WTC11 (cell line): Measurements from ENCODE around the gene SH3PXD2A. TPM values are rescaled to one million over a fixed set of nuclear protein-coding genes. Genes with fewer than 3 reads are reported as not detected.

ENCODE experiments used
- ATAC-seq: fragments of 200-7000 bp; cut with Tn5 transposase; 2 replicates; pipeline ENCODE4 v1.10.0; 2021; ENCODE audit warnings: mild to moderate bottlenecking, moderate library complexity
- CTCF ChIA-PET: fragments of 300-600 bp; sonication (Branson Sonifier 250); formaldehyde crosslinking; loops from one replicate; lab custom pipeline; 2021; ENCODE audit warnings: antibody characterized with exemption; lab: Charles Lee
- POLR2A ChIA-PET: fragments of 350-600 bp; sonication (Branson Sonifier 250); formaldehyde crosslinking; loops from one replicate; lab custom pipeline; 2021; ENCODE audit warnings: antibody characterized with exemption; lab: Charles Lee
- DNase-seq: peaks from one replicate; pipeline ENCODE4 v3.0.0; 2021; ENCODE audit warnings: low spot score
- H3K27ac Mint-ChIP-seq: 2 replicates; pipeline ENCODE4 v1.8.0; 2021; ENCODE audit warnings: mixed read lengths
- H3K27me3 Mint-ChIP-seq: 2 replicates; pipeline ENCODE4 v1.8.0; 2021; ENCODE audit warnings: low read depth, mild to moderate bottlenecking, moderate library complexity, mixed read lengths
- H3K36me3 Mint-ChIP-seq: 2 replicates; pipeline ENCODE4 v1.8.0; 2021; ENCODE audit warnings: mixed read lengths
- H3K4me1 Mint-ChIP-seq: 2 replicates; pipeline ENCODE4 v1.8.0; 2022; ENCODE audit warnings: mixed read lengths
- H3K4me3 Mint-ChIP-seq: 2 replicates; pipeline ENCODE4 v1.8.0; 2021; ENCODE audit warnings: mild to moderate bottlenecking, moderate library complexity, mixed read lengths
- H3K9me3 Mint-ChIP-seq: 2 replicates; pipeline ENCODE4 v1.8.0; 2021; ENCODE audit warnings: mixed read lengths
- ATF1 ChIP-seq: sonication (generic); formaldehyde crosslinking; IDR thresholded peaks from 2 replicates; pipeline ENCODE4 v1.8.1; 2023; ENCODE audit warnings: mild to moderate bottlenecking, moderate library complexity, missing genetic modification reagents
- ELF4 ChIP-seq: sonication (generic); formaldehyde crosslinking; IDR thresholded peaks from 2 replicates; pipeline ENCODE4 v1.8.1; 2022; ENCODE audit warnings: low read depth, mild to moderate bottlenecking, moderate library complexity, missing genetic modification reagents
- ETV6 ChIP-seq: sonication (generic); formaldehyde crosslinking; IDR thresholded peaks from 2 replicates; pipeline ENCODE4 v1.8.1; 2022; ENCODE audit warnings: mild to moderate bottlenecking, missing genetic modification reagents
- IRF2 ChIP-seq: sonication (generic); formaldehyde crosslinking; IDR thresholded peaks from 2 replicates; pipeline ENCODE4 v1.8.0; 2022; ENCODE audit warnings: low read depth, missing genetic modification reagents, borderline replicate concordance
- KAT7 ChIP-seq: sonication (generic); formaldehyde crosslinking; IDR thresholded peaks from 2 replicates; pipeline ENCODE4 v1.8.1; 2023; ENCODE audit warnings: missing genetic modification reagents, mild to moderate bottlenecking, borderline replicate concordance
- NFYB ChIP-seq: sonication (generic); formaldehyde crosslinking; conservative IDR thresholded peaks from 2 replicates; pipeline ENCODE4 v1.8.0; 2022; ENCODE audit warnings: low read depth, missing genetic modification reagents
- RELA ChIP-seq: sonication (generic); formaldehyde crosslinking; IDR thresholded peaks from 2 replicates; pipeline ENCODE4 v1.8.1; 2022; ENCODE audit warnings: missing genetic modification reagents, mild to moderate bottlenecking, borderline replicate concordance
- ZNF219 ChIP-seq: sonication (generic); formaldehyde crosslinking; IDR thresholded peaks from 2 replicates; pipeline ENCODE4 v1.8.0; 2023; ENCODE audit warnings: missing genetic modification reagents, mild to moderate bottlenecking, borderline replicate concordance
- ZNF232 ChIP-seq: sonication (generic); formaldehyde crosslinking; IDR thresholded peaks from 2 replicates; pipeline ENCODE4 v1.8.0; 2022; ENCODE audit warnings: mild to moderate bottlenecking, missing genetic modification reagents
- ZNF317 ChIP-seq: sonication (generic); formaldehyde crosslinking; IDR thresholded peaks from 2 replicates; pipeline ENCODE4 v1.8.1; 2023; ENCODE audit warnings: low read depth, mild to moderate bottlenecking, moderate library complexity, missing genetic modification reagents, borderline replicate concordance
- ZNF416 ChIP-seq: fragments of 250-450 bp; sonication (Bioruptor Pico); IDR thresholded peaks from 2 replicates; pipeline ENCODE4 v1.9.0; 2021; ENCODE audit warnings: mild to moderate bottlenecking, inconsistent platforms
- total RNA-seq: library from RNA; stranded (reverse); gene quantifications from 3 replicates; pipeline ENCODE4 v1.2.3, GENCODE V29; 2021
- TF ChIP-seq, protein P1 (sequence below): sonication (generic); formaldehyde crosslinking; conservative IDR thresholded peaks from 2 replicates; pipeline ENCODE4 v1.8.1; 2023; ENCODE audit warnings: mild to moderate bottlenecking, low read depth, missing genetic modification reagents, moderate library complexity
- TF ChIP-seq, protein P2 (sequence below): sonication (generic); formaldehyde crosslinking; IDR thresholded peaks from 2 replicates; pipeline ENCODE4 v1.8.1; 2023; ENCODE audit warnings: mild to moderate bottlenecking, missing genetic modification reagents, moderate library complexity
- TF ChIP-seq, protein P3 (sequence below): fragments of 250-450 bp; sonication (Bioruptor Pico); IDR thresholded peaks from 2 replicates; pipeline ENCODE4 v1.9.0; 2021; ENCODE audit warnings: mild to moderate bottlenecking
- TF ChIP-seq, protein P4 (sequence below): fragments of 200-600 bp; IDR thresholded peaks from 2 replicates; pipeline ENCODE4 v1.8.0; 2022; ENCODE audit warnings: antibody characterized with exemption
- TF ChIP-seq, protein P5 (sequence below): fragments of 250-450 bp; sonication (Bioruptor Pico); conservative IDR thresholded peaks from 2 replicates; pipeline ENCODE4 v1.9.0; 2021; ENCODE audit warnings: mild to moderate bottlenecking

Gene SH3PXD2A
- total RNA-seq, 1 experiment from 2014 or later, result 15.7 TPM

DNA sequence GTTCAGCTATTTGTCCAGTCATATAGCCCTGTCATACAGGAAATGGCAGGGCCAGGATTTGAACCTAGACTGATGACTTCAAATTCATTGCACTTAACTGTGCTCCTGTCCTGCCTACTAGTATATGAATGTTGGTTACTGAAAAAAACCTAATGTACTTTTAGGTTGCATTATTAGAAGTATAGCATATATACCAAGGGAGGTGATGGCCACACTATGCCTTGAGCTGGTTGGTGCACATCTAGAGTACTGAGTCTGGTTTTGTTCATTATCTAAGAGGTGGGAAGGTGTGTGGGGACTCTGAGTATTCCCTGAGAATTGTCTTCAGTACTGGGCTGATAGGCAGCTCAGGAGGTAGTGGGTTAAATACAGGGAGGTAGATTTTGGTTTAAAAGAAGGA is 273.9 kb downstream of the SH3PXD2A start (continued):
- TF ChIP-seq ZNF219 (CRISPR knock-in tag) (no peak), IRF2 (CRISPR knock-in tag) (no peak), ETV6 (CRISPR knock-in tag) (no peak), ZNF416 (CRISPR knock-in tag) (no peak), ATF1 (CRISPR knock-in tag) (no peak), KAT7 (CRISPR knock-in tag) (no peak), ZNF317 (CRISPR knock-in tag) (no peak)
- TF ChIP-seq, protein P1, sequence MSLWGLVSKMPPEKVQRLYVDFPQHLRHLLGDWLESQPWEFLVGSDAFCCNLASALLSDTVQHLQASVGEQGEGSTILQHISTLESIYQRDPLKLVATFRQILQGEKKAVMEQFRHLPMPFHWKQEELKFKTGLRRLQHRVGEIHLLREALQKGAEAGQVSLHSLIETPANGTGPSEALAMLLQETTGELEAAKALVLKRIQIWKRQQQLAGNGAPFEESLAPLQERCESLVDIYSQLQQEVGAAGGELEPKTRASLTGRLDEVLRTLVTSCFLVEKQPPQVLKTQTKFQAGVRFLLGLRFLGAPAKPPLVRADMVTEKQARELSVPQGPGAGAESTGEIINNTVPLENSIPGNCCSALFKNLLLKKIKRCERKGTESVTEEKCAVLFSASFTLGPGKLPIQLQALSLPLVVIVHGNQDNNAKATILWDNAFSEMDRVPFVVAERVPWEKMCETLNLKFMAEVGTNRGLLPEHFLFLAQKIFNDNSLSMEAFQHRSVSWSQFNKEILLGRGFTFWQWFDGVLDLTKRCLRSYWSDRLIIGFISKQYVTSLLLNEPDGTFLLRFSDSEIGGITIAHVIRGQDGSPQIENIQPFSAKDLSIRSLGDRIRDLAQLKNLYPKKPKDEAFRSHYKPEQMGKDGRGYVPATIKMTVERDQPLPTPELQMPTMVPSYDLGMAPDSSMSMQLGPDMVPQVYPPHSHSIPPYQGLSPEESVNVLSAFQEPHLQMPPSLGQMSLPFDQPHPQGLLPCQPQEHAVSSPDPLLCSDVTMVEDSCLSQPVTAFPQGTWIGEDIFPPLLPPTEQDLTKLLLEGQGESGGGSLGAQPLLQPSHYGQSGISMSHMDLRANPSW (CRISPR knock-in tag), result no peak

DNA sequence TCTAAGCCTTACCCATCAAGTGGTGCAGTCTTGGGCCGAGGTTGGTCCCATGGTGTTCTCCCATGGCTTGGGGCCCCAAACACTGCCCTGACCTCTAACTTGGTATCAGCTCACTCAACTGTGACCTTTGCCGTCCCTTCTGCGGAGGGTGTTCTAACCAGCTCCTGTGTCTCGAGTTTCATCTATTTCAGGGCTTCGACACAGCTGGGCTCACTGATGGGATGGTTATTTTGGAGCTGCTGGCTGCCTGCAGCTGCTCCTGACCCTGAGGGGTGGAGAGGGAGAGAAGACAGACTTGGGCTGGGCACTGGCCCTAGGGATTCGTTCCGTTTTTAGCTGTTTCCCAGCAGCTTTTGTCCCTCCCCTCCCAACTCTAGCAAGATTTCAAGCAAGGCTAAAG is 274.9 kb downstream of the SH3PXD2A start:
- Mint-ChIP-seq H3K9me3 (no peaks in the 10 kb centered on the region), H3K27ac (no peak overlapping the region), H3K4me3 (no peak overlapping the region), H3K27me3 (peaks cover 27% of the 10 kb centered on the region), H3K4me1 (0 out of 2 replicates have a peak, but pooled peaks cover 2% of the 10 kb centered on the region), H3K36me3 (no peaks in the 10 kb centered on the region)
- DNase-seq (no peak), ATAC-seq (no peak)
- ChIA-PET CTCF (interaction anchor here (0.9 to 3.7 kb wide), 8 partner anchors 9 to 132 kb away, joined by 3 to 27 read pairs (median 6); no protein-coding TSS in a partner anchor), POLR2A (interaction anchor here (0.5 to 0.6 kb wide), 2 partner anchors 92 to 121 kb away, joined by 3 to 5 read pairs; no protein-coding TSS in a partner anchor)
- TF ChIP-seq NFYB, result no peak
- no peak for TF ChIP-seq ATF1 (CRISPR knock-in tag)
- TF ChIP-seq, protein P2, sequence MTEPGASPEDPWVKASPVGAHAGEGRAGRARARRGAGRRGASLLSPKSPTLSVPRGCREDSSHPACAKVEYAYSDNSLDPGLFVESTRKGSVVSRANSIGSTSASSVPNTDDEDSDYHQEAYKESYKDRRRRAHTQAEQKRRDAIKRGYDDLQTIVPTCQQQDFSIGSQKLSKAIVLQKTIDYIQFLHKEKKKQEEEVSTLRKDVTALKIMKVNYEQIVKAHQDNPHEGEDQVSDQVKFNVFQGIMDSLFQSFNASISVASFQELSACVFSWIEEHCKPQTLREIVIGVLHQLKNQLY (CRISPR knock-in tag), result no peak
- no peak for TF ChIP-seq ELF4 (CRISPR knock-in tag)
- TF ChIP-seq, protein P3, sequence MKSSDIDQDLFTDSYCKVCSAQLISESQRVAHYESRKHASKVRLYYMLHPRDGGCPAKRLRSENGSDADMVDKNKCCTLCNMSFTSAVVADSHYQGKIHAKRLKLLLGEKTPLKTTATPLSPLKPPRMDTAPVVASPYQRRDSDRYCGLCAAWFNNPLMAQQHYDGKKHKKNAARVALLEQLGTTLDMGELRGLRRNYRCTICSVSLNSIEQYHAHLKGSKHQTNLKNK (CRISPR knock-in tag), result no peak
- no peak for TF ChIP-seq ZNF232

DNA sequence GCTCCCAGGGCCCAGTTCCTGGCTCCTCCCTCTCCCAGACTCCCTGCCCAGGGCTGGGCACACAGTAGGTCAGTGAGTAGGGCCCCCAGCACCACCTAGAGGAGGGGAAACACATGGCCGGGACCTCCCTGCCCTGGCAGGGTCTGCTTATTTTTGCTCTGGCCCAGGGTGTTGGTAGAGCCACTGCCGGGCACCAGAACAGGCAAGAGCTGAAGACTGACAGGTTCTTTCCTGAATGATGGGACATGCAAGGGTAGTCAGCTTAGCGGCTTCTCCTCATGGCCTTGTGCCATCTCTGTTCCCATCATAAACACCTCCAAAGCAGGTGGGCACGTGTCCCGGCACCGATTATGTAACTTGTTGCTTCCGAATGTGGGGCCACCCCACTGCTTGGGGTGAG is 275.4 kb downstream of the SH3PXD2A start:
- Mint-ChIP-seq H3K36me3 (no peaks in the 10 kb centered on the region), H3K27me3 (peaks cover 22% of the 10 kb centered on the region)
- DNase-seq, result peak; percentile 61
- TF ChIP-seq RELA (CRISPR knock-in tag), result no peak
- TF ChIP-seq, protein P4, sequence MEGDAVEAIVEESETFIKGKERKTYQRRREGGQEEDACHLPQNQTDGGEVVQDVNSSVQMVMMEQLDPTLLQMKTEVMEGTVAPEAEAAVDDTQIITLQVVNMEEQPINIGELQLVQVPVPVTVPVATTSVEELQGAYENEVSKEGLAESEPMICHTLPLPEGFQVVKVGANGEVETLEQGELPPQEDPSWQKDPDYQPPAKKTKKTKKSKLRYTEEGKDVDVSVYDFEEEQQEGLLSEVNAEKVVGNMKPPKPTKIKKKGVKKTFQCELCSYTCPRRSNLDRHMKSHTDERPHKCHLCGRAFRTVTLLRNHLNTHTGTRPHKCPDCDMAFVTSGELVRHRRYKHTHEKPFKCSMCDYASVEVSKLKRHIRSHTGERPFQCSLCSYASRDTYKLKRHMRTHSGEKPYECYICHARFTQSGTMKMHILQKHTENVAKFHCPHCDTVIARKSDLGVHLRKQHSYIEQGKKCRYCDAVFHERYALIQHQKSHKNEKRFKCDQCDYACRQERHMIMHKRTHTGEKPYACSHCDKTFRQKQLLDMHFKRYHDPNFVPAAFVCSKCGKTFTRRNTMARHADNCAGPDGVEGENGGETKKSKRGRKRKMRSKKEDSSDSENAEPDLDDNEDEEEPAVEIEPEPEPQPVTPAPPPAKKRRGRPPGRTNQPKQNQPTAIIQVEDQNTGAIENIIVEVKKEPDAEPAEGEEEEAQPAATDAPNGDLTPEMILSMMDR, result 0 out of 2 replicates have a peak, but pooled peaks have one; percentile 20
- TF ChIP-seq, protein P5, sequence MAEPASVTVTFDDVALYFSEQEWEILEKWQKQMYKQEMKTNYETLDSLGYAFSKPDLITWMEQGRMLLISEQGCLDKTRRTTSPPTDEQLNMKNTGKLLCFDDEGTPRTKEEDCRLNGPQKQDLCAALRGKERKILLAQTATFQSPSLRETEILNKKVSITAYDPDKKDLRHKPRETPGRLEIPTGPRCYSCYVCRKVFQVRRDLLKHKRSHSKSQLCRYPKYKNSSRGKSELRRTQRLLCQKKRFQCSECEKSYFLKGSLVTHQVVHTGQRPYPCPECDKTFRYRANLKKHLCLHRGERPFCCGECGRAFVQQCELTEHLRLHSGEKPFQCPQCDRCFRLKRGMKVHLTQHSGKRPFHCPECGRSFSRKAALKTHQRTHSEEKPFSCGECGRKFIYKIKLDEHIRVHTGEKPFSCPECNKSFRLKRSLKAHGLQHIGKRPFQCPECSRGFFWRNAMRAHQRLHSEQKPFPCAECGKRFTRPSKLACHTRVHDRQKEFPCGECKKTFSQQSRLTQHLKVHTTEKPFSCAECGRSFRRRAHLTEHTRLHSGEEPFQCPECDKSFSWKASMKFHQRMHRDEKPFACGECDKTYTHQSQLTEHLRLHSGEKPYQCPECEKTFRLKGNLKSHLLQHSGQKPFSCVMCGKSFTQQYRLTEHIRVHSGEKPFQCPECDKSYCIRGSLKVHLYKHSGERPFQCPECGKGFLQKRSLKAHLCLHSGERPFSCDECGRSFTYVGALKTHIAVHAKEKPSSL (CRISPR knock-in tag), result no peak
- TF ChIP-seq, all 79 proteins: peak for 1
- Mint-ChIP-seq H3K27ac (no peak overlapping the region), H3K4me3 (no peak overlapping the region), H3K4me1 (0 out of 2 replicates have a peak, but pooled peaks cover 2% of the 10 kb centered on the region), H3K9me3 (no peaks in the 10 kb centered on the region)
- POLR2A ChIA-PET, result interaction anchor here (0.6 kb wide), 1 partner anchor 120 kb away, joined by 3 read pairs; no protein-coding TSS in a partner anchor
- ATAC-seq, result peak; percentile 97
- CTCF ChIA-PET, result interaction anchor here (0.9 to 3.7 kb wide), 8 partner anchors 10 to 132 kb away, joined by 3 to 27 read pairs (median 6); no protein-coding TSS in a partner anchor
